H9 (cell line): ENCODE results near the gene HAUS7. TPM values are rescaled to one million over a fixed set of nuclear protein-coding genes. Genes with fewer than 3 reads are reported as not detected.

Experiments
- DNase-seq: peaks from one replicate; pipeline ENCODE4 v3.0.0-alpha.2; 2017
- H2AFZ ChIP-seq: one replicate; pipeline ENCODE4 v1.6.1; 2013; ENCODE audit warnings: mild to moderate bottlenecking, low read length, control low read depth, moderate library complexity
- H2AK5ac ChIP-seq: 2 replicates; pipeline ENCODE4 v1.6.1; 2013; ENCODE audit warnings: low read length, control low read depth, mixed read lengths; ENCODE audit not compliant: insufficient read length
- H2BK120ac ChIP-seq: one replicate; pipeline ENCODE4 v1.6.1; 2013; ENCODE audit warnings: low read depth, mild to moderate bottlenecking, low read length, control low read depth, inconsistent platforms; ENCODE audit not compliant: poor library complexity, severe bottlenecking
- H2BK12ac ChIP-seq: 2 replicates; pipeline ENCODE4 v1.6.1; 2013; ENCODE audit warnings: low read length, control low read depth, mixed read lengths, low read depth; ENCODE audit not compliant: insufficient read length
- H2BK15ac ChIP-seq: 2 replicates; pipeline ENCODE4 v1.6.1; 2013; ENCODE audit warnings: low read depth, low read length, control low read depth
- H2BK20ac ChIP-seq: one replicate; pipeline ENCODE4 v1.6.1; 2013; ENCODE audit warnings: low read depth, mild to moderate bottlenecking, low read length, control low read depth, inconsistent platforms; ENCODE audit not compliant: poor library complexity, severe bottlenecking
- H2BK5ac ChIP-seq: 2 replicates; pipeline ENCODE4 v1.6.1; 2013; ENCODE audit warnings: low read length, control low read depth, mixed read lengths; ENCODE audit not compliant: insufficient read length
- H3K14ac ChIP-seq: 2 replicates; pipeline ENCODE4 v1.6.1; 2013; ENCODE audit warnings: low read length, control low read depth; ENCODE audit not compliant: insufficient read depth
- H3K18ac ChIP-seq: 2 replicates; pipeline ENCODE4 v1.6.1; 2013; ENCODE audit warnings: low read depth, mild to moderate bottlenecking, mixed read lengths, low read length, control low read depth; ENCODE audit not compliant: insufficient read length
- H3K23ac ChIP-seq: 2 replicates; pipeline ENCODE4 v1.6.1; 2013; ENCODE audit warnings: low read length, control low read depth, mixed read lengths, low read depth; ENCODE audit not compliant: insufficient read length
- H3K23me2 ChIP-seq: 2 replicates; pipeline ENCODE4 v1.6.1; 2013; ENCODE audit warnings: low read depth, mild to moderate bottlenecking, mixed read lengths, low read length, control low read depth; ENCODE audit not compliant: insufficient read length, poor library complexity, severe bottlenecking
- H3K27ac ChIP-seq: 2 replicates; pipeline ENCODE4 v1.5.1; 2013; ENCODE audit warnings: low read length, control low read depth, mixed read lengths, low read depth; ENCODE audit not compliant: insufficient read length
- H3K27me3 ChIP-seq: 2 replicates; pipeline ENCODE4 v1.6.1; 2013; ENCODE audit warnings: low read length, control low read depth, inconsistent platforms; ENCODE audit not compliant: insufficient read depth
- H3K4ac ChIP-seq: 2 replicates; pipeline ENCODE4 v1.6.1; 2013; ENCODE audit warnings: low read depth, mild to moderate bottlenecking, control low read depth, inconsistent platforms, low read length, moderate library complexity
- H3K4me1 ChIP-seq: 2 replicates; pipeline ENCODE4 v1.6.1; 2013; ENCODE audit warnings: low read length, control low read depth, inconsistent platforms; ENCODE audit not compliant: insufficient read depth
- H3K4me2 ChIP-seq: 2 replicates; pipeline ENCODE4 v1.6.1; 2013; ENCODE audit warnings: low read length, control low read depth, mixed read lengths; ENCODE audit not compliant: insufficient read length, insufficient read depth
- H3K56ac ChIP-seq: 2 replicates; pipeline ENCODE4 v1.6.1; 2013; ENCODE audit warnings: low read depth, mild to moderate bottlenecking, mixed read lengths, low read length, control low read depth; ENCODE audit not compliant: insufficient read length
- H3K79me1 ChIP-seq: 2 replicates; pipeline ENCODE4 v1.6.1; 2013; ENCODE audit warnings: low read depth, mild to moderate bottlenecking, moderate library complexity, low read length, control low read depth, inconsistent platforms; ENCODE audit not compliant: insufficient read depth, poor library complexity, severe bottlenecking
- H3K79me2 ChIP-seq: 2 replicates; pipeline ENCODE4 v1.6.1; 2013; ENCODE audit warnings: low read length, control low read depth, inconsistent platforms; ENCODE audit not compliant: insufficient read depth
- H3K9ac ChIP-seq: 2 replicates; pipeline ENCODE4 v1.6.1; 2013; ENCODE audit warnings: low read length, control low read depth, mixed read lengths; ENCODE audit not compliant: insufficient read length; ENCODE audit errors: extremely low read depth
- H3K9me3 ChIP-seq: one replicate; pipeline ENCODE4 v1.6.1; 2013; ENCODE audit warnings: low read depth, low read length, inconsistent platforms; ENCODE audit not compliant: control insufficient read depth
- H3T11ph ChIP-seq: one replicate; pipeline ENCODE4 v1.6.1; 2013; ENCODE audit warnings: mild to moderate bottlenecking, low read length, control low read depth, inconsistent platforms
- H4K20me1 ChIP-seq: one replicate; pipeline ENCODE4 v1.6.1; 2013; ENCODE audit not compliant: control insufficient read depth, insufficient read length, insufficient read depth
- H4K5ac ChIP-seq: 2 replicates; pipeline ENCODE4 v1.6.1; 2013; ENCODE audit warnings: low read depth, mild to moderate bottlenecking, mixed read lengths, low read length, control low read depth; ENCODE audit not compliant: insufficient read length
- H4K8ac ChIP-seq: replicated peaks from 2 replicates; pipeline ENCODE4 v1.6.1; 2013; ENCODE audit warnings: low read length, control low read depth, mixed read lengths, low read depth; ENCODE audit not compliant: insufficient read length
- H4K91ac ChIP-seq: 2 replicates; pipeline ENCODE4 v1.6.1; 2013; ENCODE audit warnings: low read depth, mild to moderate bottlenecking, moderate library complexity, mixed read lengths, low read length, control low read depth; ENCODE audit not compliant: insufficient read length
- H3K27ac Mint-ChIP-seq, 3 experiments: 2 replicates in 2 of 3; 3 replicates in 1 of 3; pipeline ENCODE4 v1.8.0; 2020 to 2021; ENCODE audit warnings: mixed read lengths in 3 of 3, mild to moderate bottlenecking in 1 of 3, moderate library complexity in 1 of 3
- H3K27me3 Mint-ChIP-seq: 2 replicates; pipeline ENCODE4 v1.8.0; 2021; ENCODE audit warnings: low read depth, mild to moderate bottlenecking, moderate library complexity, mixed read lengths
- H3K36me3 Mint-ChIP-seq, 3 experiments: 2 replicates in 2 of 3; 3 replicates in 1 of 3; pipeline ENCODE4 v1.8.0; 2020 to 2021; ENCODE audit warnings: low read depth in 3 of 3, mixed read lengths in 3 of 3; ENCODE audit not compliant: insufficient read depth in 1 of 3
- H3K4me1 Mint-ChIP-seq, 2 experiments: 2 replicates each; pipeline ENCODE4 v1.8.0; 2020; ENCODE audit warnings: mixed read lengths in 2 of 2
- H3K4me3 Mint-ChIP-seq, 2 experiments: 2 replicates in 1 of 2; 3 replicates in 1 of 2; pipeline ENCODE4 v1.8.0; 2020 to 2021; ENCODE audit warnings: mild to moderate bottlenecking in 2 of 2, mixed read lengths in 2 of 2, moderate library complexity in 1 of 2
- H3K9me3 Mint-ChIP-seq, 2 experiments: 2 replicates in 1 of 2; 3 replicates in 1 of 2; pipeline ENCODE4 v1.8.0; 2020; ENCODE audit warnings: mild to moderate bottlenecking in 2 of 2, mixed read lengths in 2 of 2, moderate library complexity in 1 of 2
- WGBS: extraction: QIAGEN DNeasy Blood & Tissue Kit; methylation state at CpG from one replicate; pipeline ENCODE4 v1.1.7; 2013; ENCODE audit warnings: missing lambda C conversion rate, low lambda C conversion rate, mixed read lengths; ENCODE audit not compliant: insufficient read length; ENCODE audit errors: extremely low coverage; 5-methylcytosine and 5-hydroxymethylcytosine counted together
- total RNA-seq: library from RNA; stranded (reverse); gene quantifications from 2 replicates; pipeline ENCODE4 v1.2.1, GENCODE V29; 2021
- TF ChIP-seq, protein P1 (sequence below): fragments of 200-600 bp; sonication (generic); conservative IDR thresholded peaks from 3 replicates; pipeline ENCODE4 v1.8.0; 2021; ENCODE audit warnings: antibody characterized with exemption, mild to moderate bottlenecking

Gene HAUS7
- total RNA-seq, 1 experiment from 2014 or later = 45.3 TPM

DNA sequence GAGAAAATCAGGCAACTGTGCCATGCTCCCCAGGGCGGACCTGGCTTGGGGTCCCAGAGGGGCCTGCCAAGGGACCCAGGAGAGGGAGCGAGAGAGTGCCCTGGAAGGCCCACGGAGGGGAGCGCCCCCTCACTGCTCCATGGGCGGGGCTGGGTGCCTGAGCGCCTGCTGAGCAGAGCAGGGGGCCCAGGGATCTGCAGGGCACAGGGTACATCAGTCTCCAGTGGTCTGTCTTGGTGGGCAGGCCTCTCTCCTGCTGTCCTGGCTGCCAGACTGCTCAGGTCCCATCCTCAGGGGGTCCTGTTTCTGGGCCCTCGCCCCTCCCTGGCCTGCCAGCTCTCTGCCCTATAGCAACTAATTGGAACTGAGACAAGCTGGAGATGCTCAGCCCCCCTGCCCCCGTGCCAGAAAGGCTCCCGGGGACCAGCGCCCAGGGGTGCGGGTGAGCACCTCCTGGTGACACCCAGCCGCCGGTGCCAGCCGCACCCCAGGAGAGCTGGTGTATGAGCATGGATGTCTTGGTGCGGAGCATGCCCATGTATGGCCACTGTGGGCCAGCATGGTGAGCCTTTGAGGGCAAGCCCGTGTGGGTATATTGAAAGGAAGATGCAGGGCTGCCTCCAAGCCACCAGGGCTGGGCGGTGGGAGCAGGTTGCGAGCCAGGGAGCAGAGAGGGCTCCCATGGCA lies 25.7 kb upstream of the HAUS7 start:
- H4K91ac ChIP-seq = no peak overlapping the region
- no peak overlapping the region for H3K27ac ChIP-seq
- H3K27me3 ChIP-seq = no peaks in the 10 kb centered on the region
- no peaks in the 10 kb centered on the region for H3K23me2 ChIP-seq
- Mint-ChIP-seq H3K4me1 (peaks cover 0 to 5% of the 10 kb centered on the region in 2 experiments; a peak in 2 of 4 replicates), H3K9me3 (peaks cover 46 to 60% of the 10 kb centered on the region in 2 experiments), H3K27ac (no peak overlapping the region), H3K27me3 (peaks cover 12% of the 10 kb centered on the region), H3K36me3 (peaks cover 6 to 7% (median 7%) of the 10 kb centered on the region in 3 experiments; a peak in 5 of 7 replicates), H3K4me3 (no peak overlapping the region)
- H2BK20ac ChIP-seq = no peak overlapping the region
- H2BK15ac ChIP-seq = no peak overlapping the region
- no peak overlapping the region for H2AFZ ChIP-seq
- H3K4me2 ChIP-seq = no peak overlapping the region
- DNase-seq = no peak
- H3K79me1 ChIP-seq = no peaks in the 10 kb centered on the region
- no CpG with 5 or more reads among the region's 18 CpGs for WGBS
- no peak overlapping the region for H3K56ac ChIP-seq
- TF ChIP-seq, protein P1, sequence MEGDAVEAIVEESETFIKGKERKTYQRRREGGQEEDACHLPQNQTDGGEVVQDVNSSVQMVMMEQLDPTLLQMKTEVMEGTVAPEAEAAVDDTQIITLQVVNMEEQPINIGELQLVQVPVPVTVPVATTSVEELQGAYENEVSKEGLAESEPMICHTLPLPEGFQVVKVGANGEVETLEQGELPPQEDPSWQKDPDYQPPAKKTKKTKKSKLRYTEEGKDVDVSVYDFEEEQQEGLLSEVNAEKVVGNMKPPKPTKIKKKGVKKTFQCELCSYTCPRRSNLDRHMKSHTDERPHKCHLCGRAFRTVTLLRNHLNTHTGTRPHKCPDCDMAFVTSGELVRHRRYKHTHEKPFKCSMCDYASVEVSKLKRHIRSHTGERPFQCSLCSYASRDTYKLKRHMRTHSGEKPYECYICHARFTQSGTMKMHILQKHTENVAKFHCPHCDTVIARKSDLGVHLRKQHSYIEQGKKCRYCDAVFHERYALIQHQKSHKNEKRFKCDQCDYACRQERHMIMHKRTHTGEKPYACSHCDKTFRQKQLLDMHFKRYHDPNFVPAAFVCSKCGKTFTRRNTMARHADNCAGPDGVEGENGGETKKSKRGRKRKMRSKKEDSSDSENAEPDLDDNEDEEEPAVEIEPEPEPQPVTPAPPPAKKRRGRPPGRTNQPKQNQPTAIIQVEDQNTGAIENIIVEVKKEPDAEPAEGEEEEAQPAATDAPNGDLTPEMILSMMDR = no peak
- H3K4ac ChIP-seq = no peak overlapping the region
- H4K5ac ChIP-seq = no peak overlapping the region
- H2BK12ac ChIP-seq = no peak overlapping the region
- no peak overlapping the region for H4K8ac ChIP-seq
- H3K9me3 ChIP-seq = peaks cover 25% of the 10 kb centered on the region
- no peak overlapping the region for H2BK120ac ChIP-seq
- H3K9ac ChIP-seq = no peak overlapping the region
- no peaks in the 10 kb centered on the region for H4K20me1 ChIP-seq
- H3K4me1 ChIP-seq = no peaks in the 10 kb centered on the region
- no peak overlapping the region for H2AK5ac ChIP-seq
- H3K18ac ChIP-seq = no peak overlapping the region
- no peaks in the 10 kb centered on the region for H3K79me2 ChIP-seq
- H3T11ph ChIP-seq = no peak overlapping the region
- no peak overlapping the region for H3K14ac ChIP-seq
- H3K23ac ChIP-seq = no peak overlapping the region
- H2BK5ac ChIP-seq = no peak overlapping the region
